Activated T-helper 9 cell treated with anti-CD3 and anti-CD28 coated beads, Interleukin-2, amount 50 U/mL, for 16 hours (primary cell): ENCODE results near the gene TNFSF4.
"Not testable (repeated sequence)": the region's sequence is repeated elsewhere in the genome, so short reads cannot be mapped to it uniquely, and the experiment has no call there.

ENCODE experiments used
- DNase-seq: peaks from one replicate; pipeline ENCODE4 v3.0.0-alpha.2; 2020; ENCODE audit warnings: low read depth

Gene TNFSF4

GRCh38 chr1:173164178-173164577 lies 43.0 kb downstream of the TNFSF4 start:
- DNase-seq = no peak

- DNase-seq = no peak
These were observed 43.9 kb downstream of the TNFSF4 start for GRCh38 chr1:173163222-173163621.

GRCh38 chr1:173162601-173163000 lies 44.5 kb downstream of the TNFSF4 start:
- DNase-seq = no peak

GRCh38 chr1:173161510-173162221 lies 45.5 kb downstream of the TNFSF4 start:
- DNase-seq = no peak

- DNase-seq = not testable (repeated sequence)
These were observed 53.2 kb downstream of the TNFSF4 start for GRCh38 chr1:173153964-173154363.

GRCh38 chr1:173153503-173153902 lies 53.6 kb downstream of the TNFSF4 start:
- no peak for DNase-seq

GRCh38 chr1:173152598-173152997 lies 54.5 kb downstream of the TNFSF4 start:
- no peak for DNase-seq

GRCh38 chr1:173150795-173151194 lies 56.3 kb downstream of the TNFSF4 start:
- no peak for DNase-seq

GRCh38 chr1:173149887-173150286 lies 57.2 kb downstream of the TNFSF4 start:
- no peak for DNase-seq

GRCh38 chr1:173148971-173149370 lies 58.2 kb downstream of the TNFSF4 start:
- DNase-seq = no peak

- DNase-seq = no peak
These were observed 58.6 kb downstream of the TNFSF4 start for GRCh38 chr1:173148545-173148944.

- DNase-seq = no peak
These were observed 66.4 kb downstream of the TNFSF4 start for GRCh38 chr1:173140733-173141132.

GRCh38 chr1:173139706-173140105 lies 67.4 kb downstream of the TNFSF4 start:
- no peak for DNase-seq

GRCh38 chr1:173137107-173137706 lies 69.9 kb downstream of the TNFSF4 start:
- no peak for DNase-seq

- no peak for DNase-seq
These were observed 72.3 kb downstream of the TNFSF4 start for GRCh38 chr1:173134800-173135199.

- no peak for DNase-seq
These were observed 73.1 kb downstream of the TNFSF4 start for GRCh38 chr1:173134029-173134428.
